Ishikawa (cell line): ENCODE measurements around the gene SPECC1.

Source experiments
- CEBPB ChIP-seq: IDR thresholded peaks from 2 replicates; pipeline ENCODE4 v1.6.1; 2012
- CREB1 ChIP-seq: IDR thresholded peaks from 2 replicates; pipeline ENCODE4 v1.6.1; 2012; ENCODE audit warnings: low read depth
- EGR1 ChIP-seq: IDR thresholded peaks from 2 replicates; pipeline ENCODE4 v1.6.1; 2012
- EP300 ChIP-seq: IDR thresholded peaks from 2 replicates; pipeline ENCODE4 v1.6.1; 2012; ENCODE audit warnings: borderline replicate concordance
- FOXM1 ChIP-seq: IDR thresholded peaks from 2 replicates; pipeline ENCODE4 v1.6.1; 2012; ENCODE audit warnings: low read depth, borderline replicate concordance
- MAX ChIP-seq: IDR thresholded peaks from 2 replicates; pipeline ENCODE4 v1.6.1; 2012
- NFIC ChIP-seq: IDR thresholded peaks from 2 replicates; pipeline ENCODE4 v1.6.1; 2012
- RAD21 ChIP-seq: IDR thresholded peaks from 2 replicates; pipeline ENCODE4 v1.6.1; 2012; ENCODE audit warnings: low read depth
- REST ChIP-seq: IDR thresholded peaks from 2 replicates; pipeline ENCODE4 v1.6.1; 2012; ENCODE audit warnings: low read depth, mild to moderate bottlenecking
- TAF1 ChIP-seq: IDR thresholded peaks from 2 replicates; pipeline ENCODE4 v1.6.1; 2012; ENCODE audit warnings: low read depth, mild to moderate bottlenecking
- TCF12 ChIP-seq: IDR thresholded peaks from 2 replicates; pipeline ENCODE4 v1.6.1; 2012; ENCODE audit warnings: low read depth
- TEAD4 ChIP-seq: IDR thresholded peaks from 2 replicates; pipeline ENCODE4 v1.6.1; 2012
- USF1 ChIP-seq: IDR thresholded peaks from 2 replicates; pipeline ENCODE4 v1.6.1; 2012
- YY1 ChIP-seq: IDR thresholded peaks from 2 replicates; pipeline ENCODE4 v1.6.1; 2012; ENCODE audit warnings: low read depth
- ZBTB7A ChIP-seq: IDR thresholded peaks from 2 replicates; pipeline ENCODE4 v1.6.1; 2012; ENCODE audit warnings: low read depth

Gene SPECC1

GRCh38 chr17:20035501-20035900 is 26.3 kb downstream of the SPECC1 start:
- TF ChIP-seq REST, result no peak
- TF ChIP-seq NFIC, result no peak
- no peak for TF ChIP-seq TEAD4

- TF ChIP-seq YY1, result no peak
- no peak for TF ChIP-seq TAF1
- no peak for TF ChIP-seq ZBTB7A
- TF ChIP-seq REST, result no peak
- no peak for TF ChIP-seq CEBPB
- TF ChIP-seq MAX, result no peak
- TF ChIP-seq TEAD4, result no peak
- no peak for TF ChIP-seq RAD21
- no peak for TF ChIP-seq TCF12
- TF ChIP-seq EP300, result no peak
- no peak for TF ChIP-seq CREB1
- no peak for TF ChIP-seq NFIC
- no peak for TF ChIP-seq USF1
- TF ChIP-seq EGR1, result no peak
- no peak for TF ChIP-seq FOXM1
Measured at GRCh38 chr17:20039037-20039436, 29.9 kb downstream of the SPECC1 start.

GRCh38 chr17:20040216-20040615 is 31.1 kb downstream of the SPECC1 start:
- TF ChIP-seq EP300 (no peak), TCF12 (no peak)

GRCh38 chr17:20043021-20043420 is 33.9 kb downstream of the SPECC1 start:
- TF ChIP-seq CEBPB, result no peak
- TF ChIP-seq MAX, result no peak
- no peak for TF ChIP-seq EGR1
- TF ChIP-seq FOXM1, result no peak
- no peak for TF ChIP-seq USF1
- no peak for TF ChIP-seq CREB1
- TF ChIP-seq TEAD4, result no peak
- TF ChIP-seq TCF12, result no peak
- TF ChIP-seq YY1, result no peak
- TF ChIP-seq REST, result no peak
- TF ChIP-seq EP300, result no peak
- no peak for TF ChIP-seq ZBTB7A
- TF ChIP-seq NFIC, result no peak
- no peak for TF ChIP-seq RAD21
- no peak for TF ChIP-seq TAF1

- no peak for TF ChIP-seq CREB1
- no peak for TF ChIP-seq NFIC
Measured at GRCh38 chr17:20045476-20045875, 36.3 kb downstream of the SPECC1 start.

- TF ChIP-seq TAF1 (no peak), ZBTB7A (no peak), USF1 (no peak), TEAD4 (no peak), MAX (no peak), REST (no peak), CEBPB (no peak), RAD21 (no peak), TCF12 (no peak), CREB1 (no peak), YY1 (no peak), EP300 (no peak)
Measured at GRCh38 chr17:20046629-20047028, 37.5 kb downstream of the SPECC1 start.
